Upper lobe of left lung (tissue), 4 donors: ENCODE measurements around the gene SV2C.

ENCODE experiments used
- CTCF ChIP-seq, 6 experiments: fragments of 450-650 bp in 4 of 6; fragments of 200-600 bp in 2 of 6; sonication (generic) in 2 of 6; IDR thresholded peaks; one replicate each; pipeline ENCODE4 v1.5.1; 2016 to 2019; ENCODE audit warnings: antibody characterized with exemption in 6 of 6
- POLR2A ChIP-seq, 4 donors: fragments of 450-650 bp; IDR thresholded peaks; one replicate each; pipeline ENCODE4 v1.5.1; 2016 to 2017; ENCODE audit warnings: antibody characterized with exemption in 4 of 4, mild to moderate bottlenecking in 2 of 4
- POLR2AphosphoS5 ChIP-seq, 2 donors: sonication (generic); formaldehyde crosslinking; IDR thresholded peaks; one replicate each; pipeline ENCODE4 v1.5.1; 2017; ENCODE audit warnings: antibody characterized with exemption in 2 of 2

- TF ChIP-seq POLR2A (IDR thresholded peaks at IDR 0.05) (no peak), CTCF (IDR thresholded peaks at IDR 0.05) (no peak), POLR2AphosphoS5 (IDR thresholded peaks at IDR 0.05) (no peak)
Measured at GRCh38 chr5:76269259-76269931, 186.2 kb downstream of the SV2C start.
